Osteocyte (in vitro differentiated cells): ENCODE data around the gene HDAC9. TPM values are rescaled to one million over a fixed set of nuclear protein-coding genes. Genes with fewer than 3 reads are reported as not detected.
"Not testable (repeated sequence)": the region's sequence is repeated elsewhere in the genome, so short reads cannot be mapped to it uniquely, and the experiment has no call there.

ENCODE experiments used
- DNase-seq: peaks from one replicate; pipeline ENCODE4 v3.0.0; 2021; ENCODE audit warnings: mixed read lengths; ENCODE audit not compliant: unreplicated experiment; ENCODE audit errors: extremely low spot score
- H3K27ac Mint-ChIP-seq: one replicate; pipeline ENCODE4 v1.8.0; 2021; ENCODE audit warnings: mild to moderate bottlenecking, mixed read lengths; ENCODE audit not compliant: unreplicated experiment
- H3K27me3 Mint-ChIP-seq: one replicate; pipeline ENCODE4 v1.8.0; 2021; ENCODE audit warnings: mixed read lengths; ENCODE audit not compliant: unreplicated experiment
- H3K36me3 Mint-ChIP-seq: one replicate; pipeline ENCODE4 v1.8.0; 2021; ENCODE audit warnings: mixed read lengths; ENCODE audit not compliant: unreplicated experiment
- H3K4me1 Mint-ChIP-seq: one replicate; pipeline ENCODE4 v1.8.0; 2021; ENCODE audit warnings: mixed read lengths; ENCODE audit not compliant: unreplicated experiment
- H3K4me3 Mint-ChIP-seq: one replicate; pipeline ENCODE4 v1.8.0; 2021; ENCODE audit warnings: mild to moderate bottlenecking, moderate library complexity, mixed read lengths; ENCODE audit not compliant: unreplicated experiment
- H3K9me3 Mint-ChIP-seq: one replicate; pipeline ENCODE4 v1.8.0; 2021; ENCODE audit warnings: mixed read lengths; ENCODE audit not compliant: unreplicated experiment
- total RNA-seq: library from RNA; stranded (reverse); gene quantifications from 2 replicates; pipeline ENCODE4 v1.2.1, GENCODE V29; 2021
- TF ChIP-seq, protein P1 (sequence below): fragments of 200-600 bp; sonication (generic); IDR thresholded peaks from 2 replicates; pipeline ENCODE4 v1.5.0; 2021; ENCODE audit warnings: antibody characterized with exemption, mild to moderate bottlenecking, moderate library complexity

HDAC9 gene
- total RNA-seq, 1 donor from 2014 or later, result 0.81 TPM

DNA sequence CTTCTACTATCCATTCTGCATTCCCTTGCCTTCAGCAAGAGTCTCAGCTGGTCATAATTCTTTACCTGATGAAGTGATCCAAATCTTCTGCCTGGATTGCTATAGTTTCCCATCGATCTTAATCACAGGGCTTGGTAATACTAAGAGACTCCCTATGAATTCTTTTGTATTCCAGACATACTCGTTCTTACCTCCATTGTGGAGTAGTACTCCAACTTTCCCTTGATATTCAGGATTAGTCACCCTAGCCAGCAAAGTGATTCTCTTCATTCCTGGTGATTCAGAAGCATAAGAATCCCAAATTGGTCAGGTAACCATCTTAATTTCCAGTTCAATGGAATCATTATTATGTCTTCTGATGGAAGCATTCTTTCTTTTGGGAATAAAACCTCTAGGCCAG, 525.2 kb downstream of the HDAC9 start:
- Mint-ChIP-seq H3K27me3 (no peaks in the 10 kb centered on the region), H3K27ac (no peak overlapping the region), H3K9me3 (peaks cover 28% of the 10 kb centered on the region), H3K4me3 (no peak overlapping the region), H3K36me3 (peaks cover 31% of the 10 kb centered on the region), H3K4me1 (peaks cover 20% of the 10 kb centered on the region)
- no peak for DNase-seq
- TF ChIP-seq, protein P1, sequence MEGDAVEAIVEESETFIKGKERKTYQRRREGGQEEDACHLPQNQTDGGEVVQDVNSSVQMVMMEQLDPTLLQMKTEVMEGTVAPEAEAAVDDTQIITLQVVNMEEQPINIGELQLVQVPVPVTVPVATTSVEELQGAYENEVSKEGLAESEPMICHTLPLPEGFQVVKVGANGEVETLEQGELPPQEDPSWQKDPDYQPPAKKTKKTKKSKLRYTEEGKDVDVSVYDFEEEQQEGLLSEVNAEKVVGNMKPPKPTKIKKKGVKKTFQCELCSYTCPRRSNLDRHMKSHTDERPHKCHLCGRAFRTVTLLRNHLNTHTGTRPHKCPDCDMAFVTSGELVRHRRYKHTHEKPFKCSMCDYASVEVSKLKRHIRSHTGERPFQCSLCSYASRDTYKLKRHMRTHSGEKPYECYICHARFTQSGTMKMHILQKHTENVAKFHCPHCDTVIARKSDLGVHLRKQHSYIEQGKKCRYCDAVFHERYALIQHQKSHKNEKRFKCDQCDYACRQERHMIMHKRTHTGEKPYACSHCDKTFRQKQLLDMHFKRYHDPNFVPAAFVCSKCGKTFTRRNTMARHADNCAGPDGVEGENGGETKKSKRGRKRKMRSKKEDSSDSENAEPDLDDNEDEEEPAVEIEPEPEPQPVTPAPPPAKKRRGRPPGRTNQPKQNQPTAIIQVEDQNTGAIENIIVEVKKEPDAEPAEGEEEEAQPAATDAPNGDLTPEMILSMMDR, result no peak

DNA sequence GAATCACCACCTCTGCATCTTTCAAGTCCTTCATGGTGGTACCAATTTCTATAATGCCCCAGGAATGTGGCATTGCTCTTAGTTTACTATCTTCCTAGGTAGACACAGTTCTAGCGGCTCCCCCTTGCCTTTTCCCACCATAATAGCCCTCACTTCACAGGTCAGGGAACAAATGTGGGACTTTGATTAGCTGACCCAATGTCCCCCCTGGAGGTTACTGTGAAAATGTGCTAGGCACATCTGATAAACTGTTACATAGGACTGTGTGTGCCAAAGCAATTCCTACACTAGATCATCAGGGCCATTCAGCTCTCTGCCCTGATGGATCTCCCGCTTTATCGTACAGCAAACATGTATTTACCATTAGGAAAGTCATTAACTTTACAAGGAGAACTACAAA, 527.9 kb downstream of the HDAC9 start:
- no peak for DNase-seq
- TF ChIP-seq, protein P1, result no peak
- no peaks in the 10 kb centered on the region for H3K27me3 Mint-ChIP-seq
- no peak overlapping the region for H3K4me3 Mint-ChIP-seq
- H3K9me3 Mint-ChIP-seq, result peaks cover 3% of the 10 kb centered on the region
- peaks cover 7% of the 10 kb centered on the region for H3K36me3 Mint-ChIP-seq
- H3K4me1 Mint-ChIP-seq, result peaks cover 33% of the 10 kb centered on the region
- peak overlapping the region; percentile 86 for H3K27ac Mint-ChIP-seq

DNA sequence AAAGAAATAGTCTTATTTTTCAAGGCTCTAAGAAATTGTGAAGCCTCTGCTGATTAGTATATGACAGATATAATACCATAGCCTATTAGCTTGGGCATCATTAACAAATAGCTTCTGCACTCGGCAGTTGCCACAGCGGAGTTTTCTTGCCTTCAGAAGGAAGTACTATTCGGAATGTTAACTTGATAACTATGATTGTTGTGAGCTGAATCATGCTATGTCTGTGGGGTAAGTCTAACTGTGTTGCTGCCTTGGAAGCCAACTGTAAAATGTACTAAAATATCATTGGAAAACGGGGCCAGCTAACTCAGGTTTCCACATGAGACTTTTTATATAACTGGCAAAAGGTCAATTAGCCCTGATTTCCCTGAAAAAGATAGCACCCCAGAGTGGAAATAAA, 528.7 kb downstream of the HDAC9 start:
- H3K4me3 Mint-ChIP-seq, result no peak overlapping the region
- H3K9me3 Mint-ChIP-seq, result no peaks in the 10 kb centered on the region
- peaks cover 33% of the 10 kb centered on the region for H3K4me1 Mint-ChIP-seq
- no peak for DNase-seq
- H3K36me3 Mint-ChIP-seq, result peaks cover 4% of the 10 kb centered on the region
- H3K27me3 Mint-ChIP-seq, result no peaks in the 10 kb centered on the region
- TF ChIP-seq, protein P1, result no peak
- H3K27ac Mint-ChIP-seq, result peak overlapping the region; percentile 86

DNA sequence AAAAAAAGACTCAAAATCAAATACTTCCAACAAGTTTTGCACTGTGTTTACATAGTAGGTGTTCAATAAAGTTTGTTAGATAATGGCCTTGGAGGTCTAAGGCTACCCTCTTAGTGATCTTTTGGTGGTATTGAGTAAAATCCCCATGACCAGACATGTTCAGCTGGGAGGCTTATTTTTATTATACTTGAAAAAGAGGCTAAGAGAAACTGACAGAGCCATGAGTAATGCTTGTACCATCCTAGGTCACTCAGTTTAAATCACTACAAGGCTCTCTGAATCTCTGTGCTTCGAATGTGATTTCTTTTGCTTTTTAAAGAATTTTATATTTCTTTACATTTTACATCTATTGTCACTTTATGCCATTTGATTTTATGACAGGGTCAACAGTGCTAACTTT, 531.3 kb downstream of the HDAC9 start:
- Mint-ChIP-seq H3K36me3 (peaks cover 2% of the 10 kb centered on the region), H3K27ac (peak overlapping the region; percentile 71), H3K27me3 (no peaks in the 10 kb centered on the region), H3K9me3 (no peaks in the 10 kb centered on the region), H3K4me3 (no peak overlapping the region), H3K4me1 (peaks cover 46% of the 10 kb centered on the region)
- no peak for DNase-seq
- TF ChIP-seq, protein P1, result no peak

DNA sequence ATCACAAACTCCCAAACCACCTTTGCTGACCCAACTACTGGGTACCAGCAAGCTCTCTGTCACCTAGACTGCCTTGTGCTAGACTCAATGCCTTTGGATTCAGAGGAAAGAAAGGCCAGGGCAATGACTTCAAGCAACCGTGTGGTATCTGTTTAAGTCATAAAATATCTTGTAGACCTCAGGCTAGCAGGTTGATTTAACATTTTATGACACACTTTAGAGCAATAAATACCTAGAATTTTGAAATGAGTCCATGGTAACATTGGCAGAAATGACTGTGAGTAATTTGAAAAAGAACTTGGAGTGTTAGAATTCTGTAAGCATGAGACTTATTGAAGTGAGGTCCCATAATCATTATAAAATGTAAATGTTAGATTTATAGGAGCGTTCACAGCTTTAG, 534.7 kb downstream of the HDAC9 start:
- Mint-ChIP-seq H3K36me3 (peaks cover 7% of the 10 kb centered on the region), H3K9me3 (peaks cover 6% of the 10 kb centered on the region), H3K4me1 (peaks cover 36% of the 10 kb centered on the region), H3K27me3 (no peaks in the 10 kb centered on the region), H3K4me3 (no peak overlapping the region), H3K27ac (peak overlapping the region; percentile 82)
- no peak for DNase-seq
- TF ChIP-seq, protein P1, result no peak

DNA sequence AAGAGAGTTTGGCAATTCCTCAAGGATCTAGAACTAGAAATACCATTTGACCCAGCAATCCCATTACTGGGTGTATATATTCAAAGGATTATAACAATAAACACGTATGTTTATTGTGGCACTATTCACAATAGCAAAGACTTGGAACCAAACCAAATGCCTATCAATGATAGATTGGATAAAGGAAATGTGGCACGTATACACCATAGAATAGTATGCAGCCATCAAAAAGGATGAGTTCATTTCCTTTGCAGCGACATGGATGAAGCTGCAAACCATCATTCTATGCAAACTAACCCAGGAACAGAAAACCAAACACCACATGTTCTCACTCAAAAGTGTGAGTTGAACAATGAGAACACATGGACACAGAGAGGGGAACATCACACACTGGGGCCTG, 537.4 kb downstream of the HDAC9 start:
- peaks cover 18% of the 10 kb centered on the region for H3K36me3 Mint-ChIP-seq
- not testable (repeated sequence) for H3K27me3 Mint-ChIP-seq, DNase-seq, H3K27ac Mint-ChIP-seq, H3K4me3 Mint-ChIP-seq
- H3K4me1 Mint-ChIP-seq, result peaks cover 22% of the 10 kb centered on the region
- peaks cover 31% of the 10 kb centered on the region for H3K9me3 Mint-ChIP-seq
